Spinal cord (tissue), 10 donors: ENCODE results near the gene CLK2. TPM values are rescaled to one million over a fixed set of nuclear protein-coding genes. Genes with fewer than 3 reads are reported as not detected.

ENCODE experiments used
- DNase-seq, 6 donors: peaks; one replicate each; pipeline versions ENCODE4 v3.0.0 to v3.0.0-alpha.2; 2013 to 2015; ENCODE audit warnings: low spot score in 6 of 6, low read depth in 4 of 6
- H3K27ac ChIP-seq: one replicate; pipeline ENCODE4 v1.5.1; 2013; ENCODE audit warnings: low read depth, low read length, control low read depth
- H3K27me3 ChIP-seq: one replicate; pipeline ENCODE4 v1.6.1; 2013; ENCODE audit warnings: low read length; ENCODE audit not compliant: control insufficient read depth, insufficient read depth
- H3K36me3 ChIP-seq: one replicate; pipeline ENCODE4 v1.6.1; 2013; ENCODE audit warnings: low read length; ENCODE audit not compliant: control insufficient read depth, insufficient read depth
- H3K4me1 ChIP-seq: one replicate; pipeline ENCODE4 v1.6.1; 2013; ENCODE audit warnings: low read length; ENCODE audit not compliant: control insufficient read depth, insufficient read depth
- H3K4me3 ChIP-seq: one replicate; pipeline ENCODE4 v1.5.1; 2013; ENCODE audit warnings: low read depth, low read length, control low read depth
- H3K9me3 ChIP-seq: one replicate; pipeline ENCODE4 v1.6.1; 2013; ENCODE audit warnings: low read length; ENCODE audit not compliant: control insufficient read depth, insufficient read depth
- WGBS: methylation state at CpG from one replicate; pipeline ENCODE4 v1.1.5; 2013; ENCODE audit warnings: missing lambda C conversion rate; ENCODE audit not compliant: insufficient coverage; 5-methylcytosine and 5-hydroxymethylcytosine counted together
- polyA plus RNA-seq, 2 donors: library from polyadenylated mRNA; unstranded; fragments of 120-200 nt; gene quantifications; one replicate each; pipeline ENCODE4 v1.2.1, GENCODE V29; 2013; ENCODE audit not compliant: insufficient read length in 2 of 2
- total RNA-seq, 2 donors: library from RNA; depleted of rRNA in 1 of 2; stranded (reverse); fragments of 120-200 nt in 1 of 2; fragments of >200 nt in 1 of 2; gene quantifications; one replicate each; pipeline versions ENCODE4 v1.2.3 to v1.2.4, GENCODE V29; 2013 to 2014
- donor health status: healthy.

The CLK2 gene
- total and polyA plus RNA-seq, 4 donors = 25.2 to 61.1 (median 45.9) TPM

DNA sequence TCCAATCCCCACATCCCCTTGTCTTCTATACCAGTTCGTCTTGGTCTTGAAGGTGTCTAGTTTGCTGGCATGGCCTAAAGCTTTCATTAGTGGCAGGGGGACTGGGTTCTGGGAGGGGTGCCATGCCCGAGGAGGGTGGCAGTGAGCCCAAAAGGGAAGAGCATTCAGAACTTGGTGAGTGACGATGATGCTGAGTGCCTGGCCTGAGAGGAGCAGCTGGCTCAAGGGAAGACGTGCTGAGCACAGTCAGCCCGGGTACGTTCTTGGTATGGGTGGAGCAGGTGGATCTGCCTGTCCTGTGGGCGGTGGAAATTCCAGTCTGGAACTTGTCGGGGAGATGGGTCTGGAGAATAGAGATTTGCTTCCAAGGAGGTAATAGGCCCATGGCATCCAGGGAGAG lies 40.0 kb upstream of the CLK2 start:
- H3K27ac ChIP-seq = no peak overlapping the region
- DNase-seq = peak in 1 of 6 donors; percentile 62

DNA sequence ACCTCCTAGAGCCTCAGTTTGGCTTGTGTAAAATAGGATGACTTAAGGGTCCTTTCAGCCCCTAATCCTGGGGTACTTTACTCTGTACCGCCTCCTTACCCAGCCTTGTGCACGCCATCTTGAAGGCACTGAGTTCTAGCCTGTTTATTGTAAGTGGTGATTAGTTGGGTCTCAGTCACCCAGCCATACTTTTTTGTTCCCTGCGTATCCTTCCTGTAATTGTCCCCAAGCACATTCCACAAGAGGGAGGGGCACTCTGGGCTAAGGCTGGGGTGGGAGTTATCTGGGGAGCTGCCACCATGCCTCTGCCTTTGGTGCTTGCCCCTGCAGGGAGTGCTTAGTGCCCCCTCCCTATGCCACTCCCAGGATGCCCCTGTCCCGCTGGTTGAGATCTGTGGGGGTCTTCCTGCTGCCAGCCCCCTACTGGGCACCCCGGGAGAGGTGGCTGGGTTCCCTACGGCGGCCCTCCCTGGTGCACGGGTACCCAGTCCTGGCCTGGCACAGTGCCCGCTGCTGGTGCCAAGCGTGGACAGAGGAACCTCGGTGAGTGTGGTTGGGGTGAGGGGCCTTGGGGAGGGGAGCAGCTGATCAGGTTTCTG lies 36.2 kb upstream of the CLK2 start:
- 0% methylated on average over 5 of the region's 11 CpGs for WGBS
- Histone ChIP-seq H3K9me3 (no peaks in the 10 kb centered on the region), H3K36me3 (peaks cover 32% of the 10 kb centered on the region), H3K4me1 (peaks cover 36% of the 10 kb centered on the region), H3K27ac (peak overlapping the region; percentile 96), H3K27me3 (no peaks in the 10 kb centered on the region), H3K4me3 (peak overlapping the region; percentile 98)
- peak in 2 of 6 donors; percentile 39 to 57 for DNase-seq

More for the DNA sequence above, 40.0 kb upstream of the CLK2 start:
- Histone ChIP-seq H3K4me3 (no peak overlapping the region), H3K27me3 (no peaks in the 10 kb centered on the region), H3K36me3 (peaks cover 51% of the 10 kb centered on the region), H3K4me1 (peaks cover 29% of the 10 kb centered on the region), H3K9me3 (no peaks in the 10 kb centered on the region)
- 60% methylated on average over 7 of the region's 8 CpGs for WGBS

DNA sequence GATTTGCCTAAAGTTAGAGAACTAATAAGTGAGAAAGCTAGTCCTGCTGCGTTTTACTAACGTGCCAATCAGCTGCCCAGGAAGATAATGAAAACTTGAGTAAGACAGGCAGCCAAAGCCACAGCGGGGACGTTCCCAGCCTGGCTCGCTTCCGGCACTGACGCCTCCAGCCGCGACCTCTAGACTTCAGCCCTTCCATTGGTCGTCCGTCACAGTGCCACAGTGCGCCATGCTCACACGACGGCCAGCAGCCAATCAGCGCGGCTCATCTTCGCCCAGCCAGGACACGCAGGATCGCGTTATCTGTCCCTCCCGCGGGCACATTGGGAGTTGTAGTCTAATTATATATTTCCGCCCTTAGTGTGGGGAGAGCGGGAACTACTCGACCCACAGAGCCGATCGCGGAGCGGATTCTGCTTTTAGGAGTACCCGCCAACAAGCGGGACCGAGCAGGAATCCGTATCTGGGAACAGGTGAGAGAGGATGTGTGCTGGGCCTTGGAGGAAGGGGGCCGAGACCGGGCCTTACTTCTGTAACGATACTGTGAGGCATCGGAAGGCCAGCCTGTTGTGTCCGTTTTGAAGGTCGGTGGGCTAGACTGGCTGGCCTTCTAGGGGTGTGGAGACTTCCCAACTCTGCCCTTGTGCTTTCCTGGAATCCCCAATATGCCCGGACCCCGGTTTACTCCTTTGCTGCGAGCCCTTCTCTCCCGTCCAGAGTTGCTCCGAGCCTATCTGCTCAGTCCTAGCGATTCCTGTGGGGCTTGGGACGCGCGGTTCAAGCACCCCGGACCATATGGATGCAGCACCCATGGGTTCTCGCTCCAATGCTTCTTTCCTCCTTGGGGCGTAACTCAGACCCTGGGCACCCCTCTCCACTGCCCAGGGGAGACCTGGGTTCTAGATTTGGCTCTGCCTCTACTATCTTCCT lies 35.5 kb upstream of the CLK2 start, which contains the start of gene FDPS:
TSS of gene FDPS (plus strand) at position 374 of the 930 bp plus-strand sequence. CDS start 924 bp downstream, outside the sequence.
- peak within 1 kb of the TSS; percentile 96 for H3K27ac ChIP-seq
- H3K4me1 ChIP-seq = peaks cover 36% of the 10 kb centered on the region
- DNase-seq = peak; percentile 91 to 100 (median 98)
- 0% methylated on average over 51 of the region's 51 CpGs for WGBS
- peaks cover 26% of the 10 kb centered on the region for H3K36me3 ChIP-seq
- H3K27me3 ChIP-seq = no peaks in the 10 kb centered on the region
- peak within 1 kb of the TSS; percentile 98 for H3K4me3 ChIP-seq
- H3K9me3 ChIP-seq = no peaks in the 10 kb centered on the region

DNA sequence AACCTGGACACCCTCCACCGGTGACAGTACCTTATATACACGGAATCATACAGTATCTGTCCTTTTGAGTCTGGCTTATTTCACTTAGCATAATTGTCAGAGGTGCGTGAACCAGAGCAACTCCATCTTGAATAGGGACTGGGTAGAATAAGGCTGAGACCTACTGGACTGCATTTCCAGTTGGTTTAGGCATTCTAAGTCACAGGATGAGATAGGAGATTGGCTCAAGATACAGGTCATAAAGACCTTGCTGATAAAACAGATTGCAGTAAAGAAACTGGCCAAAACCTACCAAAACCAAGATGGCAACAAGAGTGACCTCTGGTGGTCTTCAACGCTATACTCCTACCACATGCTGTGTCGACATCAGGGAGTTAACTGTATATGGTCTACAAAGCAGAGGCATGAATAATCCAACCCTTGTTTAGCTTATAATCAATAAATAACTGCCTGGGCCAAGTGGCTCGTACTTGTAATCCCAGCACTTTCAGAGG lies 34.0 kb upstream of the CLK2 start:
- no peaks in the 10 kb centered on the region for H3K27me3 ChIP-seq
- no peaks in the 10 kb centered on the region for H3K9me3 ChIP-seq
- H3K36me3 ChIP-seq = peaks cover 14% of the 10 kb centered on the region
- WGBS = 81% methylated on average over 4 of the region's 6 CpGs
- DNase-seq = peak in 2 of 6 donors; percentile 59 to 74
- no peak overlapping the region for H3K4me3 ChIP-seq
- H3K27ac ChIP-seq = peak overlapping the region; percentile 26
- H3K4me1 ChIP-seq = peaks cover 32% of the 10 kb centered on the region

DNA sequence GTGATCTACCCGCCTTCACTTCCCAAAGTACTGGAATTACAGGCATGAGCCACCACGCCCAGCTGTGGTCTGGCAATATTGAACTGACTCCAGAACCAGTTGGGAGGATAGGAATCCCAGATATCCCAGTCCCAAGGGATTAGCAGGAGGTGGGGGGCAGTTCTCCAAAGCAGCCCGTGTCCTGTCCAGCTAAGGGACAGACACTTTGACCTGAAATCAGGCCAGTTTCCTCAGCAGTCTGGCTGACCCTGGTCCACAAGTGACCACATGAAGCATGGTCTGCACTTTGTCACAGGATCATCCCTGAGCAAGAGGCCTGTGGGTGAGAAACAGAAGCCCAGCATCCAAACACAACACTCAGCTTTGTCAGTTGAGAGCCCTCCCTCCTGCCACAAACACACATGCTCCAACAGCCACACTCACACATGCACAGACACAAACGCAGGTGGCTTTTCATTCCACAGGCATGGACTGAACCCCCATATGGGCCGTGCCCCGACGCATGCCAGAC lies 32.6 kb upstream of the CLK2 start:
- no peak overlapping the region for H3K4me3 ChIP-seq
- H3K27ac ChIP-seq = no peak overlapping the region
- WGBS = 66% methylated on average over 5 of the region's 7 CpGs
- no peaks in the 10 kb centered on the region for H3K9me3 ChIP-seq
- peaks cover 6% of the 10 kb centered on the region for H3K36me3 ChIP-seq
- no peak for DNase-seq
- H3K4me1 ChIP-seq = peaks cover 29% of the 10 kb centered on the region
- no peaks in the 10 kb centered on the region for H3K27me3 ChIP-seq

DNA sequence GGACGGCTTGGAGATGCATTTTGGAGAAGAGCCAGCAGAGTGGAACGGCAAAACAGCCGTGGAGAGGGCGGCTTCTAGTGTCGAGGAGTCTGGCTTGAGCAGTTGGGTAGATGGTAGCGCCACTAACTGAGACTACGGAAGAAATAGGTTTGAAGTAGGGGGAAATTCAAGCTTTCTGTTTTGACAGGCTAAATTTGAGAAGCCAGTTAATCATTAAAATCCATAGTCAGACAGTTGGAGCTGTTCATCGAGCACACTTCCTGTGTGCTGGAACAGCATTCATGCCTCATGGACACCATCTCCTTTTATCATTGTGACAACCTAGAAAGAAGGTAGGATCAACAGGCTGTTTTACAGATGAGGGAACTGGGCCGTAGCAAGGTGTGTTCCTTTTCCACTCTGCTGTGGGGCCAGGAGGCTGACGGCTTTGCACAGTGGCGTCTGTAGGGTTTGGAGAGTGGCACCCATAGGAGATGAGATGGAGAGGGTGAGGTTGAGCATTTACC lies 31.3 kb upstream of the CLK2 start:
- peaks cover 17% of the 10 kb centered on the region for H3K4me1 ChIP-seq
- WGBS = 69% methylated on average over 6 of the region's 11 CpGs
- no peaks in the 10 kb centered on the region for H3K27me3 ChIP-seq
- H3K4me3 ChIP-seq = no peak overlapping the region
- H3K27ac ChIP-seq = no peak overlapping the region
- H3K36me3 ChIP-seq = no peaks in the 10 kb centered on the region
- DNase-seq = no peak
- no peaks in the 10 kb centered on the region for H3K9me3 ChIP-seq

DNA sequence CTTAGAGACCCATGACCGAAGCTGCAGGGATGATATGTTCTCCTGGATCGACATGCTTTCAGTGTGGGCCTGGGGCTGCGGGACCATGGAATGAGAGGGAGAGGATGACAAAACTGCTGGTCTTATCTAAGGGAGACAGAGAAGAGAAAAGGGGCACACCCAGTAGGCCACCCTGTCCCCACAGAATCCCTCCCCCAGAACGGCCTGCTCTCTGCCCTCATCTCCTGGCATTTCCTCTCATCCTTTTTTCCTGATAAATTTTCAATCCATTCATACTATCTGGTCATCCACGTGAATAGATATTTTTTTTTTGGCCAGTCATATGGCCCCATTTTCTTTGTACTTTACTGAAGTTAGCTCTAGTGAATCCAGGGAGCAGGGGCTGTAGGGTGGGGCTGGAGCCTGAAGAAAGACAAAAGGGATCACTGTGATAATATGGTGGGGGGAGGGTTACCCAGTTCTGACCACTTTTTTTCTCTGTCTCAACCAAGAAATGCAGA lies 28.1 kb upstream of the CLK2 start, which contains the start of gene PKLR:
TSS of gene PKLR (minus strand) at position 97 of the 500 bp plus-strand sequence. CDS start at position 54, 43 bp downstream.
- no peaks in the 10 kb centered on the region for H3K9me3 ChIP-seq
- no peak within 1 kb of the TSS for H3K27ac ChIP-seq
- H3K4me1 ChIP-seq = no peaks in the 10 kb centered on the region
- 77% methylated on average over 4 of the region's 5 CpGs for WGBS
- H3K36me3 ChIP-seq = no peaks in the 10 kb centered on the region
- peaks cover 8% of the 10 kb centered on the region for H3K27me3 ChIP-seq
- H3K4me3 ChIP-seq = no peak within 1 kb of the TSS
- no peak for DNase-seq

- WGBS = 92% methylated on average over 8 of the region's 9 CpGs
Measured at GRCh38 chr1:155300553-155301329, 27.4 kb upstream of the CLK2 start.

More at GRCh38 chr1:155300553-155301329, 27.4 kb upstream of the CLK2 start:
- Histone ChIP-seq H3K36me3 (no peaks in the 10 kb centered on the region), H3K27me3 (peaks cover 12% of the 10 kb centered on the region), H3K27ac (no peak overlapping the region), H3K9me3 (no peaks in the 10 kb centered on the region), H3K4me3 (no peak overlapping the region), H3K4me1 (no peaks in the 10 kb centered on the region)
- no peak for DNase-seq
